Parathyroid adenoma (tissue), 2 donors: ENCODE results near the gene IFITM1.
"Not testable (repeated sequence)": the region's sequence is repeated elsewhere in the genome, so short reads cannot be mapped to it uniquely, and the experiment has no call there.

Experiments
- H2AFZ ChIP-seq: fragments of 300-600 bp; sonication (generic); one replicate; pipeline ENCODE4 v1.7.0; 2017; ENCODE audit warnings: antibody characterized with exemption, mild to moderate bottlenecking
- H3K27ac ChIP-seq: fragments of 300-600 bp; sonication (generic); one replicate; pipeline ENCODE4 v1.7.0; 2017
- H3K27me3 ChIP-seq: fragments of 300-600 bp; sonication (generic); one replicate; pipeline ENCODE4 v1.7.0; 2017; ENCODE audit warnings: low read length; ENCODE audit not compliant: control insufficient read depth, insufficient read depth
- H3K36me3 ChIP-seq: fragments of 300-600 bp; sonication (generic); one replicate; pipeline ENCODE4 v1.7.0; 2017; ENCODE audit warnings: low read length; ENCODE audit not compliant: control insufficient read depth, insufficient read depth
- H3K4me1 ChIP-seq: fragments of 300-600 bp; sonication (generic); one replicate; pipeline ENCODE4 v1.7.0; 2017; ENCODE audit warnings: control low read depth
- H3K4me2 ChIP-seq: fragments of 300-600 bp; sonication (generic); one replicate; pipeline ENCODE4 v1.7.0; 2017; ENCODE audit warnings: low read length
- H3K4me3 ChIP-seq: fragments of 300-600 bp; sonication (generic); one replicate; pipeline ENCODE4 v1.7.0; 2017; ENCODE audit warnings: low read depth, low read length
- H3K79me2 ChIP-seq: fragments of 300-600 bp; sonication (generic); one replicate; pipeline ENCODE4 v1.7.0; 2017; ENCODE audit warnings: control low read depth
- H3K9ac ChIP-seq: fragments of 300-600 bp; sonication (generic); one replicate; pipeline ENCODE4 v1.7.0; 2017; ENCODE audit warnings: mild to moderate bottlenecking
- H3K9me3 ChIP-seq: fragments of 300-600 bp; sonication (generic); one replicate; pipeline ENCODE4 v1.7.0; 2017; ENCODE audit warnings: low read length; ENCODE audit not compliant: control insufficient read depth
- TF ChIP-seq, protein P1 (sequence below): fragments of 300-600 bp; sonication (generic); IDR thresholded peaks from one replicate; pipeline ENCODE4 v1.7.0; 2017; ENCODE audit warnings: antibody characterized with exemption, mild to moderate bottlenecking
- donor health status: primary hyperparathyroidism.

IFITM1 gene

DNA sequence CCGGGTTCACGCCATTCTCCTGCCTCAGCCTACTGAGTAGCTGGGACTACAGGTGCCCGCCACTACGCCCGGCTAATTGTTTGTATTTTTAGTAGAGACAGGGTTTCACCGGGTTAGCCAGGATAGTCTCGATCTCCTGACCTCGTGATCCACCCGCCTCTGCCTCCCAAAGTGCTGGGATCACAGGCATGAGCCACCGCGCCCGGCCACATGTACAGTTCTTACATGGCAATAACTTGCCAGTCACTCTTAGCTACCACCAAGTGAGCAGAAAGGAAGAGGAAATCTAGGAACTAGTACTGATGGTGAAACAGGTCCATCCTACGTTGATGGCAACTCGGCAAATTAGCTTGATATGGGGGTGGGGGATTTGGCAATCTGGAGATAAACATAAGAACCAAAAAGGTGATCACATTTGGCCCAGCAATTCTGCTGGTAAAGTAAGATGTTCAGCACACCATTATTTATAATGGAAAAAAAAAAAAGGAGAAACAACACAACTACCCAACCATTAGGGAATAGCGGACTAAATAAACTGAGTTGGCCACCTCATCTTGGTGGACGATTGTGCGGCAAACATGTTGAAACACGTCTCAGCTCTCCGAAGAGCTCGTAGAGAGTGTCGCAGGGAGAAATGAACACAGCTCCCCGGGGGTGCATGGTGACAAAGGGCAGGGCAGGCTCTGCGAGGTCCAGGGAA, 30.3 kb upstream of the IFITM1 start:
- TF ChIP-seq, protein P1, sequence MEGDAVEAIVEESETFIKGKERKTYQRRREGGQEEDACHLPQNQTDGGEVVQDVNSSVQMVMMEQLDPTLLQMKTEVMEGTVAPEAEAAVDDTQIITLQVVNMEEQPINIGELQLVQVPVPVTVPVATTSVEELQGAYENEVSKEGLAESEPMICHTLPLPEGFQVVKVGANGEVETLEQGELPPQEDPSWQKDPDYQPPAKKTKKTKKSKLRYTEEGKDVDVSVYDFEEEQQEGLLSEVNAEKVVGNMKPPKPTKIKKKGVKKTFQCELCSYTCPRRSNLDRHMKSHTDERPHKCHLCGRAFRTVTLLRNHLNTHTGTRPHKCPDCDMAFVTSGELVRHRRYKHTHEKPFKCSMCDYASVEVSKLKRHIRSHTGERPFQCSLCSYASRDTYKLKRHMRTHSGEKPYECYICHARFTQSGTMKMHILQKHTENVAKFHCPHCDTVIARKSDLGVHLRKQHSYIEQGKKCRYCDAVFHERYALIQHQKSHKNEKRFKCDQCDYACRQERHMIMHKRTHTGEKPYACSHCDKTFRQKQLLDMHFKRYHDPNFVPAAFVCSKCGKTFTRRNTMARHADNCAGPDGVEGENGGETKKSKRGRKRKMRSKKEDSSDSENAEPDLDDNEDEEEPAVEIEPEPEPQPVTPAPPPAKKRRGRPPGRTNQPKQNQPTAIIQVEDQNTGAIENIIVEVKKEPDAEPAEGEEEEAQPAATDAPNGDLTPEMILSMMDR, result no peak
- H3K9me3 ChIP-seq, result no peaks in the 10 kb centered on the region
- H3K9ac ChIP-seq, result no peak overlapping the region
- no peaks in the 10 kb centered on the region for H3K27me3 ChIP-seq
- H3K4me1 ChIP-seq, result no peaks in the 10 kb centered on the region
- no peak overlapping the region for H3K27ac ChIP-seq
- no peaks in the 10 kb centered on the region for H3K79me2 ChIP-seq
- no peak overlapping the region for H3K4me3 ChIP-seq
- H3K36me3 ChIP-seq, result no peaks in the 10 kb centered on the region
- no peak overlapping the region for H2AFZ ChIP-seq
- no peak overlapping the region for H3K4me2 ChIP-seq

DNA sequence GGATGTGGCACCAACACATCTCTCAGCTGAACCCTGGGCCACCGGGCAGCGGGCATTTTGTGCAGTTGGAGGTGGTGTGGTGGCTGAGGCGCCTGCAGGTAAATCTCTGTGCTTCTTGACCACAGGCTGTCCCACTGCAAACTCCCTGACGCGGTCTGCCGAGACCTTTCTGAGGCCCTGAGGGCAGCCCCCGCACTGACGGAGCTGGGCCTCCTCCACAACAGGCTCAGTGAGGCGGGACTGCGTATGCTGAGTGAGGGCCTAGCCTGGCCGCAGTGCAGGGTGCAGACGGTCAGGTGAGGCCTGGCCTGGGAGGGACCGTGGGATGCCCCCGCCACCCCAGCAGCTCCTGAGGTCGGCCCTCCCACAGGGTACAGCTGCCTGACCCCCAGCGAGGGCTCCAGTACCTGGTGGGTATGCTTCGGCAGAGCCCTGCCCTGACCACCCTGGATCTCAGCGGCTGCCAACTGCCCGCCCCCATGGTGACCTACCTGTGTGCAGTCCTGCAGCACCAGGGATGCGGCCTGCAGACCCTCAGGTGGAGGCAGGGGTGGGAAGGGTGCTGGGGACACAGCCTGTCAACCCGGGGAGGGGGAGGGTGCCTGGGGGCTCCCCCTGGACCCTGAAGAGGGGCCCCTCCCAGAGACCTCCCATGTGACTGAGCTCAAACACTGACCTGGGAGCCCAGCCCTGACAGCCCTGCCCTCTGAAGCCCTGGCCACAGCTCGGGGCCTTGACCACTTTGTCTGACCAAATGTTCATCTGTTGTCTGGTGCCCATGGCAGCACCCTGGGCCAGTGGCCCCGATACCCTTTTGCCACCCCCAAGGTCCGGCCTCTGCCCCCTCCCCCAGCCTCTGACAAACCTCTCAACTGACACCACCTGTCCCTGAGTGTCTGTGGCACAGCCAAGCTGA, 29.5 kb upstream of the IFITM1 start:
- no peaks in the 10 kb centered on the region for H3K4me1 ChIP-seq
- H3K9me3 ChIP-seq, result no peaks in the 10 kb centered on the region
- no peak overlapping the region for H3K27ac ChIP-seq
- no peak overlapping the region for H3K4me3 ChIP-seq
- H2AFZ ChIP-seq, result no peak overlapping the region
- H3K36me3 ChIP-seq, result no peaks in the 10 kb centered on the region
- TF ChIP-seq, protein P1, result no peak
- H3K79me2 ChIP-seq, result no peaks in the 10 kb centered on the region
- H3K9ac ChIP-seq, result no peak overlapping the region
- no peaks in the 10 kb centered on the region for H3K27me3 ChIP-seq
- no peak overlapping the region for H3K4me2 ChIP-seq

DNA sequence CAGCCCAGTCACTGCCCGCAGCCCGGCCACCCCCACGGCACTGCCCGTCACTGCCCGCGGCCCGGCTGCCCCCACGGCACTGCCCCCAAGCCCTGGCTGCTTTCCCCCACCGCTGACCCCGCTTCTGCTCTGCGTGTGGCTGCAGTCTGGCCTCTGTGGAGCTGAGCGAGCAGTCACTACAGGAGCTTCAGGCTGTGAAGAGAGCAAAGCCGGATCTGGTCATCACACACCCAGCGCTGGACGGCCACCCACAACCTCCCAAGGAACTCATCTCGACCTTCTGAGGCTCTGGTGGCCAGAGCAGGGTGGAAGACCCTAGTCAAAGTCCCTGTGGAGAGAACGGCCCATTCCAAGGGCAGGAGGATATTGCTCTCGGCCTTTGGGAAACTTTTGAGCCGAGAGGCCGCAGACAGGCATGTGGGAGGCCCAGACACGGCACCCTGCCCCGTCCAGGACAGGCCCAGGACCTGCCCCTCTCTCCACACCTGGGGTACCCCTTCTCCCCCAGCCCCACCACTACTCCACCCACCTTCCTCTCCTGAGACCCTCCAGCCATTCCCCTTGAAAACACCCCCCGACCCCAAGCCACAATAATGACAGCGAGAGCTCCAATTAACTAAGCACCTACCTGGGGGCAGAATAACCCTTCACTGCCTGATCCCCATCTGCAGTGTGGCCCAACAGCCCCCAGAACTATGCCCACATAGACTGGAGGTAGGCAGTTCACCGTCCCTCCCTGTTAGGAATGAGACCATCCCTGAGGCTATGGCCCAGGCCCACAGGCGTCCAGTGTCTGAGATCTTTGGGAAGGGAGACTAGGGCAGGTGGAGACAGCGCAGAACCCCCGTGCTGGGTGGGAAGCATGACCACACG, 28.6 kb upstream of the IFITM1 start:
- Histone ChIP-seq H2AFZ (no peak overlapping the region), H3K4me3 (no peak overlapping the region), H3K9me3 (no peaks in the 10 kb centered on the region), H3K36me3 (no peaks in the 10 kb centered on the region), H3K4me1 (no peaks in the 10 kb centered on the region), H3K27me3 (no peaks in the 10 kb centered on the region), H3K9ac (no peak overlapping the region), H3K4me2 (no peak overlapping the region), H3K27ac (no peak overlapping the region), H3K79me2 (no peaks in the 10 kb centered on the region)
- TF ChIP-seq, protein P1, result no peak

DNA sequence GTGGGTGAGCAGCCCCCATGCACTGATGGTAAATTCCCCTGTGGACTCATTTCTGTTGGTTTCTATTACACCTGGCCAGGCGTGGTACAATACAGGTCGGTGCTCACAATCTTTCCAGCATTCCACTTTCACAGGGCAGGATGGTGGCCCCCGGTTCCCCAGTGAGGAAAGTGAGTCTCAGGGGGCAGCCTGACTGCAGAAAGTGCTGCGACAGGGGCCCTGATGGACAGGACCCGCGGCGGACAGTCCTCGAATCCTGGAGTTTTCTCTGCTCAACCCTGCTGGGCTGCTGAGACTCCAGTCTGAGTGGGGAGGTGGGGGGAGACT, 28.0 kb upstream of the IFITM1 start:
- Histone ChIP-seq H3K9me3 (no peaks in the 10 kb centered on the region), H3K9ac (no peak overlapping the region), H3K4me3 (no peak overlapping the region), H2AFZ (no peak overlapping the region), H3K4me2 (no peak overlapping the region), H3K27ac (no peak overlapping the region), H3K36me3 (no peaks in the 10 kb centered on the region), H3K4me1 (no peaks in the 10 kb centered on the region), H3K79me2 (no peaks in the 10 kb centered on the region), H3K27me3 (no peaks in the 10 kb centered on the region)
- TF ChIP-seq, protein P1, result no peak

DNA sequence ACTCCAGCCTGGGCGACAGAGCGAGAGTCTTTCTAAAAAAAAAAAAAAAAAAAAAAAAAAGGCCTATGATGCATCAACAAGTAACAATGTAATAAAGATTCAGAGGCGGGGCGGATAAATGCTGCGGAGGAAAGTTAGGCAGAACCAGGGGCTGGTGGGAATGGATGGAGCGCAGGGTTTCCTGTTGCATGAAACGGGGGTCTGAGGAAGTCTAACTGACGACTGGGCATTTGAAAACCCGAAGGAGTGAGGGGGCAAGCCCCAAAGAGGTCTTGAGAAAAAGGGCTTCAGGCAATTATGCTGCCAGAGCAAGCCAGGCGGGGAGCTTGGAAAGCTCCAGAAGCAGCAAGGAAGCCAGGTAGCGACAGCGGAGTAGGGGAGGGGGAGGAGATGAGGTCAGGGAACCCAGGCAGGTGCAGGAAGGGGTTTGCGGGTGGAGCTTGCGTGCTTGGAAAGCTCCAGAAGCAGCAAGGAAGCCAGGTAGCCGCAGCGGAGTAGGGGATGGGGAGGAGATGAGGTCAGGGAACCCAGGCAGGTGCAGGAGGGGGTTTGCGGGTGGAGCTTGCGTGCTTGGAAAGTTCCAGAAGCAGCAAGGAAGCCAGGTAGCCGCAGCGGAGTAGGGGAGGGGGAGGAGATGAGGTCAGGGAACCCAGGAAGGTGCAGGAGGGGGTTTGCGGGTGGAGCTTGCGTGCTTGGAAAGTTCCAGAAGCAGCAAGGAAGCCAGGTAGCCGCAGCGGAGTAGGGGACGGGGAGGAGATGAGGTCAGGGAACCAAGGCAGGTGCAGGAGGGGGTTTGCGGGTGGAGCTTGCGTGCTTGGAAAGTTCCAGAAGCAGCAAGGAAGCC, 26.6 kb upstream of the IFITM1 start:
- H3K4me2 ChIP-seq, H3K4me3 ChIP-seq, H3K36me3 ChIP-seq, H2AFZ ChIP-seq, H3K27me3 ChIP-seq, H3K27ac ChIP-seq, H3K9ac ChIP-seq, H3K9me3 ChIP-seq, H3K4me1 ChIP-seq, H3K79me2 ChIP-seq: not testable (repeated sequence)
